ENCODE measurements around the gene LRRC66.

DNA sequence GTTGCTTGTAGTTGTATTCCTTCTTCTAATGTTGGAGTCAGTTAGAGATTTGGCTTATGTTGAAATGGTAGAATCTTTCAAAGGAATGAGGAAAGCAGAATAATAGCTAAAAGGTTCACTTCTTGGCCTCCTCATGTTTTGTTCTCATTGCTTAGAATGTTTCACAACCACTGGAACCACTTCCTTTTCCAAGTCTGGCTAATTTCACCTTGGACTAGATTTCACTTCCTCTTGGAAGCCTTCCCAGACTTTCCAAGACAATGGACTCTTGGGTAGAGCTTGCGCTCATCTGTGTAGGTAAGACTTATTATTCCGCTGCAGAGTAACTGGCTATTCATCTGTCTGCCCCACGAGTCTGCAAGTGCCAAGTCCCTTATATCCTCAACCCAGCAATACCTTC is 39.2 kb upstream of the LRRC66 start:
- TF ChIP-seq, protein P1, sequence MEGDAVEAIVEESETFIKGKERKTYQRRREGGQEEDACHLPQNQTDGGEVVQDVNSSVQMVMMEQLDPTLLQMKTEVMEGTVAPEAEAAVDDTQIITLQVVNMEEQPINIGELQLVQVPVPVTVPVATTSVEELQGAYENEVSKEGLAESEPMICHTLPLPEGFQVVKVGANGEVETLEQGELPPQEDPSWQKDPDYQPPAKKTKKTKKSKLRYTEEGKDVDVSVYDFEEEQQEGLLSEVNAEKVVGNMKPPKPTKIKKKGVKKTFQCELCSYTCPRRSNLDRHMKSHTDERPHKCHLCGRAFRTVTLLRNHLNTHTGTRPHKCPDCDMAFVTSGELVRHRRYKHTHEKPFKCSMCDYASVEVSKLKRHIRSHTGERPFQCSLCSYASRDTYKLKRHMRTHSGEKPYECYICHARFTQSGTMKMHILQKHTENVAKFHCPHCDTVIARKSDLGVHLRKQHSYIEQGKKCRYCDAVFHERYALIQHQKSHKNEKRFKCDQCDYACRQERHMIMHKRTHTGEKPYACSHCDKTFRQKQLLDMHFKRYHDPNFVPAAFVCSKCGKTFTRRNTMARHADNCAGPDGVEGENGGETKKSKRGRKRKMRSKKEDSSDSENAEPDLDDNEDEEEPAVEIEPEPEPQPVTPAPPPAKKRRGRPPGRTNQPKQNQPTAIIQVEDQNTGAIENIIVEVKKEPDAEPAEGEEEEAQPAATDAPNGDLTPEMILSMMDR (IDR thresholded peaks at IDR 0.05) = no peak
- no peak for TF ChIP-seq POLR2A (IDR thresholded peaks at IDR 0.05)

Measured in body of pancreas (tissue), 4 donors.